HG03460 (cell line): ENCODE measurements around the gene TAS2R41.

ENCODE experiments used
- ATAC-seq: cut with Tn5 transposase; IDR thresholded peaks from one replicate; pipeline ENCODE4 v1.9.1; 2021; ENCODE audit not compliant: unreplicated experiment

Gene TAS2R41

GRCh38 chr7:143477501-143478150, at the start of gene TAS2R41:
Gene TAS2R41 (plus strand): TSS chr7:143477873. CDS start chr7:143477873, 0 bp downstream.
- ATAC-seq, result no peak

GRCh38 chr7:143429770-143430698, 47.6 kb upstream of the TAS2R41 start:
- ATAC-seq, result no peak

- ATAC-seq, result no peak
Measured at GRCh38 chr7:143431109-143431508, 46.6 kb upstream of the TAS2R41 start.

GRCh38 chr7:143433759-143434158, 43.9 kb upstream of the TAS2R41 start:
- no peak for ATAC-seq

- ATAC-seq, result no peak
Measured at GRCh38 chr7:143434660-143435059, 43.0 kb upstream of the TAS2R41 start.

GRCh38 chr7:143435266-143435665, 42.4 kb upstream of the TAS2R41 start:
- no peak for ATAC-seq

- peak; percentile 93 for ATAC-seq
Measured at GRCh38 chr7:143436325-143436946, 41.2 kb upstream of the TAS2R41 start.

- ATAC-seq, result peak; percentile 49
Measured at GRCh38 chr7:143437578-143437977, 40.1 kb upstream of the TAS2R41 start.

GRCh38 chr7:143439866-143440265, 37.8 kb upstream of the TAS2R41 start:
- ATAC-seq, result no peak

- no peak for ATAC-seq
Measured at GRCh38 chr7:143443153-143443552, 34.5 kb upstream of the TAS2R41 start, which contains the start of gene TAS2R60. Gene TAS2R60 (plus strand): TSS chr7:143443453. CDS start chr7:143443453, 0 bp downstream.

GRCh38 chr7:143444063-143444782, 33.5 kb upstream of the TAS2R41 start:
- ATAC-seq, result no peak

- no peak for ATAC-seq
Measured at GRCh38 chr7:143444785-143445184, 32.9 kb upstream of the TAS2R41 start.

- ATAC-seq, result no peak
Measured at GRCh38 chr7:143447466-143447865, 30.2 kb upstream of the TAS2R41 start.

GRCh38 chr7:143448429-143448828, 29.2 kb upstream of the TAS2R41 start:
- no peak for ATAC-seq

GRCh38 chr7:143449793-143450192, 27.9 kb upstream of the TAS2R41 start:
- ATAC-seq, result no peak

- no peak for ATAC-seq
Measured at GRCh38 chr7:143451122-143451521, 26.6 kb upstream of the TAS2R41 start.

- ATAC-seq, result no peak
Measured at GRCh38 chr7:143451746-143452145, 25.9 kb upstream of the TAS2R41 start.

GRCh38 chr7:143452495-143452894, 25.2 kb upstream of the TAS2R41 start:
- no peak for ATAC-seq

GRCh38 chr7:143454091-143454680, 23.5 kb upstream of the TAS2R41 start:
- no peak for ATAC-seq

GRCh38 chr7:143455491-143455890, 22.2 kb upstream of the TAS2R41 start:
- ATAC-seq, result no peak

- ATAC-seq, result no peak
Measured at GRCh38 chr7:143455942-143456341, 21.7 kb upstream of the TAS2R41 start.
